GM10248 (cell line): ENCODE measurements around the gene WFDC6.
A peak's percentile ranks its signal among the peaks of the same experiment; 100 is the strongest.

ENCODE experiments used
- CTCF ChIA-PET: fragments of 300-600 bp; sonication (Branson Sonifier 250); formaldehyde crosslinking; extraction: SDS; loops from one replicate; lab custom pipeline; 2021; ENCODE audit warnings: antibody characterized with exemption; lab: Yijun Ruan, JAX
- POLR2A ChIA-PET: fragments of 350-650 bp; sonication (Branson Sonifier 250); formaldehyde crosslinking; extraction: SDS; loops from one replicate; lab custom pipeline; 2020; ENCODE audit warnings: antibody characterized with exemption; lab: Yijun Ruan, JAX
- DNase-seq: peaks from one replicate; pipeline ENCODE4 v3.0.0; 2012; ENCODE audit errors: extremely low spot score
- CTCF ChIP-seq: IDR thresholded peaks from 2 replicates; pipeline ENCODE4 v1.5.1; 2012; ENCODE audit warnings: mild to moderate bottlenecking, low read depth; ENCODE audit errors: extremely low read depth, missing control alignments, control extremely low read depth

The WFDC6 gene

DNA sequence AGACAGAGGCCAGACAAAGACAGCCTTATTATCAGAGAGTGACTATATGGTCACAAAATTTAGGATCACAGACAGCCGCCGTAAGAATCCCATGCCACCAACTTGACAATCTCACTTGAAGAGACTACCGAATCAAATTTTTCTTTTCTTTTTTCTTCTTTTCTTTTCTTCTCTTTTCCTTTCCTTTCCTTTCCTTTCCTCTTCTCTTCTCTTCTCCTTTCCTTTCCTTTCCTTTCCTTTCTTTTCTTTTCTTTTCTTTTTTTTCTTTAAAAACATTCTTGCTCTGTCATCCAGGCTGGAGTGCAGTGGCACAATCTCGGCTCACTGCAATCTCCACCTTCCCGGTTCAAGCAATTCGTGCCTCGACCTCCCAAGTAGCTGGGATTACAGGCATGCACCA lies 9.1 kb upstream of the WFDC6 start:
- DNase-seq, result no peak
- CTCF ChIA-PET, result no interaction called here
- POLR2A ChIA-PET, result no interaction called here
- no peak for TF ChIP-seq CTCF

DNA sequence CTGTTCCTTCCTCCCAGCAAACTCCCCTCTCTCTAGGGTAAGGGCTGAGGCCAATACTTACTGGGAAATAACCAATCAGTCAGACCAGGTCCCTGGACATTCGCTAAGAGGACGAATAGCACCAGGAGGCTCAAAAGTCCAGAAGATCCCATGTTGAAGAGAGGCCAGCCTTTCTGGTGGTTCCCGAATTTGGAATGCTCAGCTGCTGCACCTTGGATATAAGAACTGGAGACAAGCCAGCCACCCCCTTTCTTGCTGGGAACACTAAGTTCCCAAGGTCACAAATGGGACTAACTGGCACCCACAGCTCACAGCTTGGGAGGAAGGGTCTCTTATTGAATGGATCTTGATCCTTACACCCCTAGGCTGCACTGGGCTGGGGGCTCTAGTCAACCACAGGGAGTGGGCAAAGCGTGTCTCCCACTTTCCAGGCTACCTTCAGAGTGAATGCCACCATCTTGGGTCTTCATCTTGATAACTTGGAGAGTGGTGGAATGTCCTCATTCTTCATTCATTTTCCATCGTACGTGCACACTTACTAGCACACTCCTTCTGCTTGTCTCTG lies 8.0 kb upstream of the WFDC6 start, which contains the start of gene EPPIN:
TSS of gene EPPIN (minus strand) at position 196 of the 565 bp plus-strand sequence. CDS start at position 152, 44 bp downstream.
- no peak for DNase-seq
- no peak for TF ChIP-seq CTCF
- CTCF ChIA-PET, result no interaction called here
- POLR2A ChIA-PET, result no interaction called here

DNA sequence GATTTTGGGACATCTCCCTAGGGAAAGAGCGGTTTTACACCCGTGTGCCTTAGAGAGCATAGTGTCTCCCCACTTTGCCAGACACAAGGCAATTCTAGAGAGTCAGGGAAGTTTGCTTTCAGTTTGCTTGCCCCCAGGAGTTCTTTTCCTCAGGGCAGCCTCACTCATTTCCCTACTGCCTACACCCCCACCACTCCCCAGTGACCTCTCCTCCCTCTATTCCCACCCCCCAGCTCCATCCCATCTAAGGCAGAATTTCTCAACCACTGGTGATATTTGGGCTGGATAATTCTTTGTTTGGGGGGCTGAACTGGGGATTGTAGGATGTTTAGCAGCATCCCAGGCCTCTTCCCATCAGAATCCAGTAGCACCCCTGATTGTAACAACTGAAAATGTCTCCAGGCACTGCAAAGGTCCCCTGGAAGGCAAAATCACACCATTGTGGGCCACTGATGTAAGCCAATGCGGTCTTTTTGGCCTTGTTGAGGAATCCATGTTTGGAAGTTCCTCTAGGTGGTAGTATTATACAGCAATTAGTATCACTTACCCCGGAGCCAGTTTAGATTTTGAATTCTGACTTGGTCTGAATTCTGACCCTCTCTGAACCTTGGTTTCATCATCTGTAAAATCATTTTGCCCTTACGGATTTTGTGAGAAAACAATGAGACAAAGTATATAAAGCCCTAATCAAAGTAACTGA lies 6.6 kb upstream of the WFDC6 start:
- ChIA-PET CTCF (interaction anchor here (0.8 to 0.9 kb wide), 2 partner anchors 11 to 225 kb away, joined by 3 to 4 read pairs; no protein-coding TSS in a partner anchor), POLR2A (no interaction called here)
- no peak for DNase-seq

GRCh38 chr20:45545351-45545750 lies 6.1 kb upstream of the WFDC6 start:
- no peak for TF ChIP-seq CTCF
- POLR2A ChIA-PET, result no interaction called here
- no peak for DNase-seq
- CTCF ChIA-PET, result interaction anchor here (0.8 to 0.9 kb wide), 2 partner anchors 11 to 226 kb away, joined by 3 to 4 read pairs; no protein-coding TSS in a partner anchor

More for the DNA sequence above, 6.6 kb upstream of the WFDC6 start:
- peak; percentile 6 for TF ChIP-seq CTCF

- TF ChIP-seq CTCF, result no peak
- POLR2A ChIA-PET, result no interaction called here
- no peak for DNase-seq
- CTCF ChIA-PET, result no interaction called here
Measured at GRCh38 chr20:45538209-45538799, 978 bp downstream of the WFDC6 start.

- ChIA-PET POLR2A (no interaction called here), CTCF (no interaction called here)
- no peak for DNase-seq
- TF ChIP-seq CTCF, result no peak
Measured at GRCh38 chr20:45527294-45527693, 12.0 kb downstream of the WFDC6 start.
